OCI-LY1 (cell line): ENCODE data around the gene GFI1B.

Experiments
- H2AFZ ChIP-seq: fragments of 200-600 bp; sonication (generic), shearing (Covaris generic); 2 replicates; pipeline ENCODE4 v1.6.0; 2014; ENCODE audit warnings: antibody characterized with exemption, mild to moderate bottlenecking, low read length
- H3F3A ChIP-seq: fragments of 200-600 bp; sonication (generic), shearing (Covaris generic); 2 replicates; pipeline ENCODE4 v1.6.0; 2014; ENCODE audit warnings: mild to moderate bottlenecking, antibody characterized with exemption, low read length, moderate library complexity; ENCODE audit not compliant: insufficient read depth
- H3K27ac ChIP-seq: fragments of 200-600 bp; sonication (generic); 2 replicates; pipeline ENCODE4 v1.5.1; 2014; ENCODE audit warnings: low read length, mixed run types, mild to moderate bottlenecking, low read depth; ENCODE audit not compliant: poor library complexity, severe bottlenecking
- H3K27me3 ChIP-seq: fragments of 200-600 bp; sonication (generic); 2 replicates; pipeline ENCODE4 v1.6.0; 2014; ENCODE audit warnings: antibody characterized with exemption, mild to moderate bottlenecking, low read length, moderate library complexity; ENCODE audit not compliant: insufficient read depth
- H3K36me3 ChIP-seq: fragments of 200-600 bp; sonication (generic); 2 replicates; pipeline ENCODE4 v1.6.1; 2014; ENCODE audit warnings: mild to moderate bottlenecking, antibody characterized with exemption, low read length, moderate library complexity, mixed read lengths; ENCODE audit not compliant: insufficient read depth
- H3K4me1 ChIP-seq: fragments of 200-600 bp; sonication (generic); 2 replicates; pipeline ENCODE4 v1.5.1; 2014; ENCODE audit warnings: mild to moderate bottlenecking, low read length, moderate library complexity; ENCODE audit not compliant: insufficient read depth, severe bottlenecking
- H3K4me2 ChIP-seq: fragments of 200-600 bp; sonication (generic), shearing (Covaris generic); 2 replicates; pipeline ENCODE4 v1.6.1; 2014; ENCODE audit warnings: low read length
- H3K4me3 ChIP-seq: fragments of 200-600 bp; sonication (generic); 2 replicates; pipeline ENCODE4 v1.5.1; 2014; ENCODE audit warnings: low read length, low read depth, mild to moderate bottlenecking, mixed read lengths; ENCODE audit not compliant: poor library complexity, severe bottlenecking
- H3K79me2 ChIP-seq: fragments of 200-600 bp; shearing (Covaris generic); 2 replicates; pipeline ENCODE4 v1.6.1; 2016; ENCODE audit warnings: mixed run types, low read length, mixed read lengths; ENCODE audit not compliant: insufficient read depth
- H3K9ac ChIP-seq: fragments of 200-600 bp; sonication (generic), shearing (Covaris generic); 2 replicates; pipeline ENCODE4 v1.6.1; 2014; ENCODE audit warnings: mild to moderate bottlenecking, low read length, mixed read lengths
- H3K9me2 ChIP-seq: fragments of 200-600 bp; sonication (generic), shearing (Covaris generic); 2 replicates; pipeline ENCODE4 v1.6.1; 2014; ENCODE audit warnings: low read depth, mild to moderate bottlenecking, low read length, mixed read lengths
- H3K9me3 ChIP-seq: fragments of 200-600 bp; shearing (Covaris generic); 2 replicates; pipeline ENCODE4 v1.6.1; 2014; ENCODE audit warnings: low read length, mixed read lengths
- H4K20me1 ChIP-seq: fragments of 200-600 bp; sonication (generic), shearing (Covaris generic); 2 replicates; pipeline ENCODE4 v1.6.0; 2016; ENCODE audit warnings: mild to moderate bottlenecking, low read length; ENCODE audit not compliant: insufficient read depth
- CTCF ChIP-seq: fragments of 200-600 bp; sonication (generic), shearing (Covaris generic); IDR thresholded peaks from 2 replicates; pipeline ENCODE4 v1.5.1; 2017; ENCODE audit warnings: mild to moderate bottlenecking, antibody characterized with exemption, low read length, moderate library complexity, mixed read lengths
- EZH2 ChIP-seq: fragments of 200-600 bp; sonication (generic), shearing (Covaris generic); IDR thresholded peaks from 2 replicates; pipeline ENCODE4 v1.8.0; 2017; ENCODE audit warnings: borderline replicate concordance, mixed run types, mild to moderate bottlenecking, antibody characterized with exemption, low read length, moderate library complexity, mixed read lengths

The GFI1B gene

DNA sequence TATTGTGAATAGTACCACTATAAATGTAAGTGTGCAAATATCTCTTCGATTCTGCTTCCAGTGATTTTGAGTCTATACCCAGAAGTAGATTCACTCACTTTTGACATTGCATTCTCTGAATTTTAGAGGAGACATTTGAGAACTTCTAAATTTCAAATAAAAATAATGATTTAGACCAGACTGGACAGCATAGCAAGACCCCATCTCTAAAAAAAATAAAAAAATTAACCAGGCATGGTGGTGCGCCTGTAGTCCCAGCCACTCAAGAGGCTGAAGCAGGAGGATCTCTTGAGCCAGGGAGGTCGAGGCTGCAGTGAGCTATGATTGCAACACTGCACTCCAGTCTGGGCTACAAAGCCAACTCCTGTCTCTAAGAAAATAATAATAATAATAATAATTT is 1.9 kb upstream of the GFI1B start:
- H3K36me3 ChIP-seq: no peaks in the 10 kb centered on the region
- H3K4me1 ChIP-seq: peaks cover 13% of the 10 kb centered on the region
- no peaks in the 10 kb centered on the region for H4K20me1 ChIP-seq
- H3K9me2 ChIP-seq: no peaks in the 10 kb centered on the region
- H3K9me3 ChIP-seq: peaks cover 3% of the 10 kb centered on the region; the same call in 1 of the 2 replicates
- H3K4me2 ChIP-seq: no peak overlapping the region
- no peak overlapping the region for H2AFZ ChIP-seq
- TF ChIP-seq EZH2 (no peak), CTCF (no peak)
- H3K4me3 ChIP-seq: no peak overlapping the region
- peaks cover 10% of the 10 kb centered on the region; the same call in 1 of the 2 replicates for H3K27me3 ChIP-seq
- H3K9ac ChIP-seq: no peak overlapping the region
- no peak overlapping the region for H3K27ac ChIP-seq
- no peaks in the 10 kb centered on the region for H3F3A ChIP-seq
- H3K79me2 ChIP-seq: no peaks in the 10 kb centered on the region

DNA sequence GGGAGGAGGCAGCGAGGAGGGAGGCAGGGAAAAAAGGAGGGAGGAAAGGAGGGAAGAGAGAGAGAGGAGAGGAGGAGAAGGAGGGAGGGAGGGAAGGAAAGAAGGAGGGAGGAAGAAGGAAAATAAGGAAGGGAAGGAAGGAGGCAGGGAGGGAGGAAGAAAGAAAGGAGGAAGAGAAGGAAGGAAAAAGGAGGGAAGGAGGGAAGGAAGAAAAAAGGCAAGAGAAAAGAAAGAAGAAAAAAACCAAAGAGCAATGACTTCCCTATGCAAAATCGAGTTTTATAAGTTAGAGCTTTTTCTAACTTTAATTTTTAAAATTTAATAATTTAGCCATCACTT is 413 bp upstream of the GFI1B start:
- H3K27me3 ChIP-seq: peaks cover 10% of the 10 kb centered on the region; the same call in 1 of the 2 replicates
- H3K4me3 ChIP-seq: no peak overlapping the region
- no peaks in the 10 kb centered on the region for H3K36me3 ChIP-seq
- no peak overlapping the region for H3K9ac ChIP-seq
- H3K79me2 ChIP-seq: no peaks in the 10 kb centered on the region
- H3K9me3 ChIP-seq: peaks cover 3% of the 10 kb centered on the region; the same call in 1 of the 2 replicates
- no peaks in the 10 kb centered on the region for H4K20me1 ChIP-seq
- H3F3A ChIP-seq: no peaks in the 10 kb centered on the region
- H2AFZ ChIP-seq: no peak overlapping the region
- H3K4me2 ChIP-seq: no peak overlapping the region
- no peak for TF ChIP-seq CTCF
- no peak for TF ChIP-seq EZH2
- no peaks in the 10 kb centered on the region for H3K9me2 ChIP-seq
- H3K4me1 ChIP-seq: peaks cover 13% of the 10 kb centered on the region
- H3K27ac ChIP-seq: no peak overlapping the region

GRCh38 chr9:132980157-132980556 is 1.7 kb downstream of the GFI1B start:
- no peak overlapping the region for H3K4me3 ChIP-seq
- H3K27me3 ChIP-seq: peaks cover 3% of the 10 kb centered on the region; the same call in 1 of the 2 replicates

GRCh38 chr9:132982458-132982857 is 4.0 kb downstream of the GFI1B start:
- H3F3A ChIP-seq: no peaks in the 10 kb centered on the region
- no peak overlapping the region for H3K27ac ChIP-seq
- no peaks in the 10 kb centered on the region for H3K9me2 ChIP-seq
- peaks cover 10% of the 10 kb centered on the region; the same call in 1 of the 2 replicates for H3K27me3 ChIP-seq
- peaks cover 13% of the 10 kb centered on the region for H3K4me1 ChIP-seq
- no peak for TF ChIP-seq CTCF
- TF ChIP-seq EZH2: no peak
- no peaks in the 10 kb centered on the region for H3K36me3 ChIP-seq
- H3K9me3 ChIP-seq: no peaks in the 10 kb centered on the region
- no peaks in the 10 kb centered on the region for H4K20me1 ChIP-seq
- H3K9ac ChIP-seq: no peak overlapping the region
- no peak overlapping the region for H3K4me3 ChIP-seq
- no peak overlapping the region for H3K4me2 ChIP-seq
- H2AFZ ChIP-seq: no peak overlapping the region
- no peaks in the 10 kb centered on the region for H3K79me2 ChIP-seq

More at GRCh38 chr9:132980157-132980556, 1.7 kb downstream of the GFI1B start:
- H3K9me3 ChIP-seq: no peaks in the 10 kb centered on the region
- H2AFZ ChIP-seq: no peak overlapping the region
- no peak overlapping the region for H3K4me2 ChIP-seq
- no peaks in the 10 kb centered on the region for H4K20me1 ChIP-seq
- no peaks in the 10 kb centered on the region for H3K79me2 ChIP-seq
- no peaks in the 10 kb centered on the region for H3K9me2 ChIP-seq
- peaks cover 13% of the 10 kb centered on the region for H3K4me1 ChIP-seq
- no peaks in the 10 kb centered on the region for H3K36me3 ChIP-seq
- H3F3A ChIP-seq: no peaks in the 10 kb centered on the region
- TF ChIP-seq EZH2: no peak
- no peak overlapping the region for H3K27ac ChIP-seq
- no peak overlapping the region for H3K9ac ChIP-seq
